Left renal cortex interstitium (tissue), 4 donors: Measurements from ENCODE around the gene ITGB1BP1. TPM values are rescaled to one million over a fixed set of nuclear protein-coding genes. Genes with fewer than 3 reads are reported as not detected.
A peak's percentile ranks its signal among the peaks of the same experiment; 100 is the strongest.

Source experiments
- DNase-seq, 4 donors: peaks; one replicate each; pipeline ENCODE4 v3.0.0-alpha.2; 2013; ENCODE audit warnings: low read depth in 4 of 4, low spot score in 2 of 4, missing footprints in 1 of 4
- polyA plus RNA-seq, 4 donors: library from polyadenylated mRNA; unstranded; fragments of 120-200 nt; gene quantifications; one replicate each; pipeline ENCODE4 v1.2.1, GENCODE V29; 2013; ENCODE audit not compliant: insufficient read length in 4 of 4

The ITGB1BP1 gene
- 10 to 100 TPM; 76.6 to 83.0 (median 82.6) TPM for polyA plus RNA-seq

- DNase-seq = peak; percentile 90 to 98 (median 96)
Measured at GRCh38 chr2:9423100-9423921, at the start of gene ITGB1BP1, which contains the start of gene CPSF3. Gene ITGB1BP1, minus strand, starts transcription at chr2:9423528. Its CDS starts 4,831 bp downstream, at chr2:9418697. Gene CPSF3, plus strand, starts transcription at chr2:9423654. Its CDS starts 120 bp downstream, at chr2:9423774.

- DNase-seq = no peak
Measured at GRCh38 chr2:9472511-9472910, 49.2 kb upstream of the ITGB1BP1 start.

- DNase-seq = no peak
Measured at GRCh38 chr2:9471206-9471605, 47.9 kb upstream of the ITGB1BP1 start.

GRCh38 chr2:9467687-9468086 lies 44.4 kb upstream of the ITGB1BP1 start:
- DNase-seq = no peak

GRCh38 chr2:9466147-9466683 lies 42.9 kb upstream of the ITGB1BP1 start:
- no peak for DNase-seq

- no peak for DNase-seq
Measured at GRCh38 chr2:9465170-9465569, 41.8 kb upstream of the ITGB1BP1 start.

- no peak for DNase-seq
Measured at GRCh38 chr2:9463698-9464034, 40.3 kb upstream of the ITGB1BP1 start.

GRCh38 chr2:9462886-9463697 lies 39.8 kb upstream of the ITGB1BP1 start:
- no peak for DNase-seq

- DNase-seq = no peak
Measured at GRCh38 chr2:9462313-9462712, 39.0 kb upstream of the ITGB1BP1 start.

GRCh38 chr2:9461079-9461478 lies 37.8 kb upstream of the ITGB1BP1 start:
- no peak for DNase-seq

- no peak for DNase-seq
Measured at GRCh38 chr2:9460441-9461017, 37.2 kb upstream of the ITGB1BP1 start.

- DNase-seq = no peak
Measured at GRCh38 chr2:9451231-9451630, 27.9 kb upstream of the ITGB1BP1 start.

GRCh38 chr2:9445089-9445488 lies 21.8 kb upstream of the ITGB1BP1 start:
- no peak for DNase-seq

GRCh38 chr2:9443526-9443925 lies 20.2 kb upstream of the ITGB1BP1 start:
- DNase-seq = no peak

GRCh38 chr2:9441556-9441955 lies 18.2 kb upstream of the ITGB1BP1 start:
- DNase-seq = no peak

- DNase-seq = no peak
Measured at GRCh38 chr2:9440058-9440727, 16.9 kb upstream of the ITGB1BP1 start.

GRCh38 chr2:9439536-9439935 lies 16.2 kb upstream of the ITGB1BP1 start:
- no peak for DNase-seq

GRCh38 chr2:9434489-9434888 lies 11.2 kb upstream of the ITGB1BP1 start:
- no peak for DNase-seq

GRCh38 chr2:9430316-9431293 lies 7.3 kb upstream of the ITGB1BP1 start:
- no peak for DNase-seq
